8988T (cell line): ENCODE measurements around the gene ZFAND3.
A peak's percentile ranks its signal among the peaks of the same experiment; 100 is the strongest.

Source experiments
- DNase-seq: peaks from one replicate; pipeline ENCODE4 v3.0.0; 2011

Gene ZFAND3

DNA sequence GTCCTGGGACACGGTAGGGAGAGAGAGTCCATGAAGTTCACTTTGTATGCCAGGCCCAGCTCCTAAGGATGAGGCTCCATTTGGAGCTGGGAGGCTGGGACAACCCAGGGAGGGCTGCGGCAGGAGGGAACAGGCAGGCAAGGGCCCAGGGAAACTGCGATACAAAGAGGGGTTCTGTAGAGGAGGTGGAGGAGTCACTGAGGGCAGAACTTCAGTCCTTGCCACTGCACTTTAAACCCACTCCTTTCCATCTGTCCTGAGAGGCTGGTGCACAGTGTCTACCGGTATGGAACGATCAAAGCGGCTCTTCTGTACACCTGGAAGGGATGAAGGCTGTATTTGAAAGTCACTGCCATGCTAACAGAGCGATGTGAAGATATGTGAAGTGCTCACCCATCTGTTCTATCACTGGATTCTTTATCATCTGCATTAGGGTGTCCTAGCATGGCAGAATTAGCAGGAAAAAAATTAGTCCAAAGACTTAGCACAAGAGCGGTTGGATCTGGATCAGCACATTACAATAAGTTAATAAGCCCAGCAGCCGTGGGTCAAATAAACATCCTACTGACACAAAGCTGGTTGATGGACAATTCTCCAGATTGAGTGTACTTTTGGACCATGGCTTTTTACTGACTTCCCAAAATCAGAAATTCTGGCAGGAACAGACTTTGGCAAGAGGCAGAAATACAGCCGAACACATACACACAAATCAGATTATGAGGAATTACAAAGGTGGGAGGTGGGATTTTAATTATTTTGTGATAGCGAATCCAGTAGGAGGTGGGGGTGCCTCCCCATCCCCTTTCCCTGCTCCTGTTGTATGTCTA, 20.9 kb upstream of the ZFAND3 start:
- no peak for DNase-seq

DNA sequence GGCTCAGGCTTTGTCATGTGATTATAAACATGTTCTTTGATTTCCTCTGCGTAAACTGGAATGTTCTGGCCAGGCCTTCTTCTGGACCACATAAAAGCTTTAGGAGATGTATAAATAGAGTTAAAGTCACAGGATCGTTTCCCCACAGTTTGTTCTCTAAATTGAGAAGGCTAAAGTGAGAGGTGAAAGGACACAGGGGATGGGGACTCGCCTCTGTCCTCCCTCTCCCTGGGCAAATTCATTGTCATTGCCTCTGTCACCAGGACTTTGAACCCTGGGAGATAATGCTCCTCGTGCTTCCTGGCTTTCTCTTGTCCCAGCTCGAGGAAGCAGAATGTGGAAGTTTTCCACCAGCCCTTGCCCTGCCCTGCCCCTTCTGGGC, 20.3 kb upstream of the ZFAND3 start:
- DNase-seq = no peak

DNA sequence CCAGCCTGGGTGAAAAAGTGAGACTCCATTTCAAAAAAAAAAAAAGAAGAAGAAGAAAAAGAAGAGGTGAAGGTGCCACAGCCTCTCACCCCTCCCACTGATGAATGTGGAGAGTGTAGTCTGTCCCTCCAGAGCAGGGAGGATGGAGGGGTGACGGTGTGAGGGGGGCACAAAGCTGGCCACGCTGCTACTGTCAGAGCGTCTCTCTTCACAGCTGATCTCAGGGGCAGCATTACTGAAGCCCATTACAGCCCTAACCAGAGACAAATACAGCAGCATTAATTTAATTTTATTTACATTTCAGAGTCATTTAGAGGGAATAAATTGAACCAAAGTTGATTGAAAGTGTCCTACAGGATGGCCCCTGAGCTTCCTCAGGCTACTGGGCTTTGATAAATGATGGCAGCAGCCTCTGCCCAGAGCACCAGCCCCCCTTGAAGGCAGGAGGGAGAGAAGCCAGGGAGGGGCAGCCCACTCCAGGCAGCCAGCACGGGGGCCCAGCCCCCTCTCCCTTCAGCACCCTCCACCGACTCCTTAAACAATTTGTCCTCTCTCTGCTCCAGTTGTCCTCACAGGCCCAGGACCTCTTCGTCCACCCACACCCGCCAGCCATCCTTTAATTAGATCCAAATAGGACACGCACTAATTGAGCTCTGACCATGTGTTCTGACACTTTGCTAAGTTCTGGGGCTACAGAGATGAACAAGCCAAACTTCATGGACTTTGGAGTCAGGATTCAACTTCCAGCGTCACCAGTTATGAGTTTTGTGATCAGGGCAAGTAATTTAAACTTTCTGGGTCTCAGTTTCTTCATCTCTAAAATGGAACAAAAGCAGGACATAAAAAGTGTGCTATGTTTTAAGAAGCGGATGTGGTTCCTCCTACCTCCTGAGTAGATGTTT, 18.6 kb upstream of the ZFAND3 start:
- no peak for DNase-seq

DNA sequence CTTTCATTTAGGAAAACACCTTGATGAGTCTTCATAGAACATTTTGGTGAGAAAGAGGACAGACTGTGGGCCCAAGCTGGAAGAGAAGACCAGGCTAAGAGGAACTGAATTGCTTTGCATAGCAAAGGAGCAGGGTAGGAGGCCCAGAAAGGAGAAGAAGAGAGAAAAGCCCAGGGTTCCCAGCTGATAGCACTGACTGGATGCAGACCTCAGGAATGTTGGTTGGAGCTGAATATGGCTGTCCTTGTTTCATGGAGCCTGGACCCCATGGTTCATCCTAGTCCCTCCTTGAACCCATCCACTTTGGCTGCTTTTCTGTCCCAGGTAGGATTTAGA, 18.0 kb upstream of the ZFAND3 start:
- no peak for DNase-seq

DNA sequence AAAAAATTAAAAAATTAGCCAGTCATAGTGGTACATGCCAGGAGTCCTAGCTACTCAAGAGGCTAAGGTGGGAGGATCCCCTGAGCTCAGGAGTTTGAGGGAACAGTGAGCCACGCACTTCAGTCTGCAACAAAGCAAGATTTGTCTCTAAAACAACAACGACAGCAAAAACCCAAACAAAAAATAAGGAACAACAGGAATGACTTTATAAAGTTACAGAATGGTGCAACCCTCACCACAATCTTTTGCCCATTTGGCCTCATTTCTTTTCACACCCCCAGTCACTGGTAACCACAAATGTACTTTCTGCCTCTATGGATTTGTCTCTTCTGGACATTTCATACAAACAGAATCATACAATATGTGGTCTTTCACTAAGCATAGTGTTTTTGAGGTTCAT, 16.7 kb upstream of the ZFAND3 start:
- DNase-seq = no peak

DNA sequence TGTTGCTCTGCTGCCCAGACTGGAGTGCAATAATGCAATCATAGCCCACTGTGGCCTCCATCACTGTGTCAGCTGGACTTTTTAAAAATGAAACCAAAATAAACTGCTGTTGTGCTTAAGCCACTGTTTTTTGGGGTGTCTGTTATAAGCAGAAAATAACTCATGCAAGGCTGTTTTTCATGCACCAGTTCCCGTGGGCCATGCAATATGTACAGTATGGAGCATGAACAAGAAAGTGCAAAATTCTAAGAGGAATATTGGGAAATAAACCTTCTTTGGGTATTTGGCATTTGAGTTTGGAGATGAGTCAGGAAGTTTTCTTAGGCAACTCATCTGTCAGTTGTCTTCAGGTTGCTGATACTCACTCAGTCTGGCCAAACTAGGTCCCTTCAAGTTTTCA, 14.9 kb upstream of the ZFAND3 start:
- DNase-seq = no peak

DNA sequence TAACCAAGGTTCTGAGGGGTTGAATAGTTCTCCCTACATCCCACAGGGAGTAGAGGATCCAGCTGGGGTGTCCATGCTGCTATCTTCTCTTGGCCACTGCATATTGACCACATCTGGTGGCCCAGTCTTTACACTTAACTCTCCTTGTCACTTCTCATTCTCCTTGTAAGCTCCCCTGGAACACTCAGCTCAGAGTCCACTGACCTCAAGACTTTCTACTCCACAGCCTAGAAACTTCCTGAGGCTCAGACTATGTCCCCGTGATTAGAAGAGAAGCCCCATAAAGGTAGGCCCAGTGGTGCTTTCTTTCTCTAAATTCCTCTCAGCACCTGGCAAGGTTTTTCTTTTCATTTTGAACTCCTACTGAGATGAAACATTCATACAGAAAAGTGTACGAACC, 13.3 kb upstream of the ZFAND3 start:
- no peak for DNase-seq

DNA sequence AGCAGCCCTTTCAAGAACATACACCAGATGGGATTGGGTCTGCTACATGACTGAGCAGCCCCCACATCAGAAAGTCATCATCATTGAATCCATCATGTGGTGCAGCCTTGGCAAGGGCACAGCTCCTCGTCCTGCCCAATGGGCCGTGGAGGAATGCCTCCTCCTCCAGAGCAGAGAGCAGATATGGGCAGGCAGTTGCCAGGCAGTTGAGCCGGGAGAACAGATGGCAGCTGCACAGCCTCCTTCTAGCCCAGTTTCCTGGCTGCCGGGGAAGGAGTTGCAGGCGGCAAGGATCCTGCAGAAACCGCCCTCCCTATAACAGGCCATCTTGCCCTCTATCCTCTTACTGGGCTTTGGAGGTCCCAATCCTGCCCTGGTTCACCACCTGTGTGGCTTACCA, 11.9 kb upstream of the ZFAND3 start:
- no peak for DNase-seq

DNA sequence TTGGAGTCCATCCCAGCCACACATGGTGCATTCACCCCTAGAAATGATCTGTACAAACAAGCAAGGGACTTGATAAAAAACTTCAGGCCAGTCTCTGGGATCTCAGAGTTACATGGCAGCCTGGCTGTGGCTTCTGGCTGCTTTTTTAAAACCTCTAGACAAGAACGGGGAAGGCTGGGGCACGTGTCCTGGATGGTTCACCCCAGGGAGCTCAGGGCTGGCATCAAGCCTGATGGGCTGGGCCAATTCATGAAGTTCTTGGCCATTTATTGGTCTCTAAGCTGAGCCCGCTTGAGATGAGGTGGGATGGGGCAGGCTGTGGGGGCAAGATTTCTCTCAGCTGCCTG, 10.4 kb upstream of the ZFAND3 start:
- no peak for DNase-seq

DNA sequence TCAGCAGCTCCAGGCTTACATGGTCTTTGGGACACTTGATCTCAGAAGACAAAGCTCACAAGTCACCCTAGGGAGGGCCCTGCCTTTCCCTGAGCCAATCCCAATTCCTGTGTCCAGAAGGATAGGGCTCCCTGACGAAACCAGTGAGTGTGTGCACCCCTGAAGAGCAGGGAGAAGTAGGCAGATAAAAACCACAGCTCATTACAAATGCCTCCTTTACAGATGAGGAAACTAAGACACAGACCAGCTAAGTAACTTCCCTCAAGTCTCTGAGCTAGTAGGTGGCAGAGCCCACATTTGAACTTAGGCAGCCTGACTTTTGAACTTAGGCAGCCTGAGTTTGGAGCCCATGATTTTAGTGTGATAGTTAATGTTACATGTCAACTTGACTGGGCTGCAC, 6.7 kb upstream of the ZFAND3 start:
- no peak for DNase-seq

DNA sequence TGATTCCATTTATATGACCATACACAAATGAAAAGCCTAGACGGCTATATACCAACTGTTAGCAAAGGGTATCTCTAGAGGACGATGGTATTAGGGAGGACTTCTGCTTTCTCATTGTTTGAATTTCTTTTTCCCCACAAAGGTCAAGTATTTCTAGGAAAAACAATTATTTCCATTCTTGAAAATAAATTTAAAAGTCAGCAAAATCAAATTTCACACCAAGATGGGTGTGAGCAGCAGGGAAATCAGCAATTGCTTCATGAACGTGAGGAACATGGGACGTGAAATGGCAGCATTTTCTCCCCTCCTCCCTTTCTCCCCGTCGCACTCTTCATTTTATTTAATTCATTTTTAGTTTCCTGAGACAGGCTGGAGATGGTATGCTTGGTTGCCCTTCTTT, 5.2 kb upstream of the ZFAND3 start:
- DNase-seq = no peak

DNA sequence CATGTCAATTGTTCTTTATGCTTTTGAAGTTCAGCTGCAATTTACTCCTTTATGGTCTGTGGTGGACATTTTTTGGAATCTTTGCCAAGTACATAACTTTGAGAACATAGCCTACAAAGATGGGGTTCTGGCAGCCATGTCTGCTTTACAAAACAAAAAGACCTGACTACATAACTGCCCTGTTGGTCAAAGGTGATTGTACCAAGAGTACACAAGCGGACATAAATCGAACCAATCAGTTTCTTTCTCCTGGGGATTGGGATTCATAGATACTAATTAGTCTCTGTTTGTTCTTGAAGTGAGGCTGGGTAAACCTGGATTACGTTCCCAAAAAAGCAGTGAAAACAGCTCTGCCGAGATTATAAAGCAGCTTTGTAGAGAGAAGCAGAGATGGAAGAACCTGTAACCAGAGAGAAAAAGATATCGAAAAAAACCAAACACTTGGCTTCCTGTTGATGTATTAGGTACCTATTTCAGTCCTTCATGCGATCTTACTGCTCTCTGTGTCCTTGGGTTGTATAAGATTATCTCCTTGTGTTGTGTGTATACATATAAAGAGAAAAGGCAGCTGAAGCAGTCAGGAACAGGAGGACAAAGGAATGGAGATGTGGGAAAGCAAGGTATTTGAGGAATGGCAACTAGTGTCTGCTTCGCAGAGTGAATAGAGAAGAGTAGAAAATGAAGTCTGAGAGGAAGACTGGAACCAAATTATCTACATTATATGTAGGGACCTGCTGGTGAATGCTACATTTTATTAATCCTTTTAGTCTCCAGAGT, 2.7 kb upstream of the ZFAND3 start:
- no peak for DNase-seq

DNA sequence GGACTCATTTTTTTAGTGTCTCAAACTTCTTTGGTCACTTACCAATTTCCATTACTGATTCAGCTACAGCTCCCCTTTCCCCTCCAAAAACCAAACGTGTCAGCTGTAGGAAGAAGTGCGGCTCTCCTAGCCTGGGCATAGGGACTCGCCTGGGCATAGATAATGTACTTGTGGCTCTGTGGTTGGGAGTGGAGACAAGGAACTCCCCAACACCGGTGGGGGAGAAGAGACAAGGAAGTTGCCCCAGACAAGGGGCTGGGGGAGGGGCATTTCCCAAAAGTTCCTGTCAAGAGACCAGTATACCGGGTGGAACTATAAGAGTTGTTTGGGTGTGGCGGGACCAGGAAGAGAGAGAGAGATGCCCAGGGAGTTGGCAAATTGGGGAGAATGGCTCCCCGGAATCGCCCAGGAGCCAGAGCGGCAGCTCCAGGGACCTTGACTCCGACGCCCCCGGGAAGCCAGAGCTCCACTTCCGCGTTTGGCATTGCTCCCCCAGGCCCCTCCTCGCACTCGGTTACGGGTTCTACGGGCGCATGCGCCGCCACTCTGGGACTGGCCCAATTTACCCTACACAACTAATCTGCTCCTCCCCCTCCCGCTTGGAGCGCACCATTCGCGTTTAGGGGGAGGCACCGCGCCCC, 871 bp upstream of the ZFAND3 start:
- DNase-seq = peak; percentile 82

DNA sequence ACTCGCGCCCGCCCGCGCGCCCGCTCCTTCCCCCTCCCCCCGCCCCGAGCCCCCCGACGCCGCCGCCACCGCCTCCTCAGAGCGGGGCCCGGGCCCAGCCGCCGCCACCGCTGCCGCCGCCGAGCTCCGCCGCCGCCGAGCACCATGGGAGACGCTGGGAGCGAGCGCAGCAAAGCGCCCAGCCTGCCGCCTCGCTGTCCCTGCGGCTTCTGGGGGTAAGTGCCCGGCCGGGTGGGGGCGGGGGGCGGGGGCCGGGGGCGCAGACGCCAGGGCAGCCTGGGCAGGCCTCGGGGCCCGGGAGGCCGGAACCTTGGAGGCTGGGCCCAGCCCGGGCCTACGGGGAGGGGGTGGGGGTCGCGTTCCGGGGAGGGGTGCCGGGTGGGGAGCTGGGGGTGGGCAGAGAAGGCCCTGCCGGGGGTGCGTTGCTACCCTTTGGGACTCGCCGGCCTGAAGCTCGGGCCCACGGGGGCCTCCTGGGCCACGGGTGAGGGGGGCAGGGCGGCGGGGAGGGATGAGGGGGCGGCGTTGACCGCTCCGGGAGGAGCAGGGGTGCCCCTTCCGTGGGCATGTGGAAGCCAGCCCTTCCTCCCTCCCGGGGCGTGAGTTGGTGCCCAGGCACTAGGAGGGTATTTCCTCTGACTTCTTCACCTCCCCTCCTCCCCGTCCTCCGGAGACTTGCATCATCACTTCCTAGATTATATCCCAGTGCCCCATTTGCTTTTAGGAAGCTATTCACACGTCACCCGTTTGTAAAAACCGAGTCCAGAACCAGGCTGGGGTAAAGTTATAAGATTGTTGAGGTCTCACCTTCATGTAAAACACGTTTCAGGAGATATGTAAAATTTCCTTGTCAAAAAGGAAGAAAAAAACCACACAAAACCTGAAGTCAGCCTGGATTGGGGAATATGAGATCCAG, 533 bp downstream of the ZFAND3 start:
- DNase-seq = peak; percentile 48

DNA sequence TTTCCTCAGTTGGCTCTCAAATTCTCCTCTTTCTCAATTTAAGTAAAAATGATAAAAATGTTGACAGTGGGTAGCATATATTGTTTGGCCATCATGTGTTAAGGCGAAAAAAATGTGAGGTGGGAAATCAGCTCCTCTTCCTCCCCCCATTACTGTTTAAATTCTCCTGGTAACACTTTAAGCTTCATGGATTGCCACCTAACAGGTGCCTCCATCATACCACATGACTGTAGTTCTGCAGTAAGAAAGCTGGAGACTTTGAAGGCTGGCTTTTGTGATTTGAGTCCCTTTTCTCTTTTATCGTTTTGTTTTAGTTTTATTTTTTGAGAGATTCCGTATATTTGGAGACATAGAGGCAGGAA, 1.2 kb downstream of the ZFAND3 start:
- DNase-seq = no peak

DNA sequence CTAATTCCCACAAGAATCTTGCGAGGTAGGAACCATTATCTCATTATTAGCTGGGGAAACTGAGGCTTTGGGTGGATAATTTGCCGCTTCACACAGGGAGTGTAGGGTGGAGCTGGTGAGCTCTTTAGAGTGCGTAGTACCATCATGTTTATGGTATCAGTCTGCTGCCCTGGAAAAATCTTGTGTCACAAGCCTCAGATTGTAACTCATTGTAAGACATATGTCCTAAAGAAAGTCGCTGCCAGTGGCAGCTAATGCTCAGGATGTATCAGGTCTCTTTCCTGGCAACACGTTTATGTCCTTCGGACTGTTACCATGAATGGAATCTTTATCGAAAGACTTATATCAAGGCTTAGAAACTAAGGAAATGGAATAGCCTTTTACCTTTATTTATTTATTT, 1.9 kb downstream of the ZFAND3 start:
- no peak for DNase-seq

DNA sequence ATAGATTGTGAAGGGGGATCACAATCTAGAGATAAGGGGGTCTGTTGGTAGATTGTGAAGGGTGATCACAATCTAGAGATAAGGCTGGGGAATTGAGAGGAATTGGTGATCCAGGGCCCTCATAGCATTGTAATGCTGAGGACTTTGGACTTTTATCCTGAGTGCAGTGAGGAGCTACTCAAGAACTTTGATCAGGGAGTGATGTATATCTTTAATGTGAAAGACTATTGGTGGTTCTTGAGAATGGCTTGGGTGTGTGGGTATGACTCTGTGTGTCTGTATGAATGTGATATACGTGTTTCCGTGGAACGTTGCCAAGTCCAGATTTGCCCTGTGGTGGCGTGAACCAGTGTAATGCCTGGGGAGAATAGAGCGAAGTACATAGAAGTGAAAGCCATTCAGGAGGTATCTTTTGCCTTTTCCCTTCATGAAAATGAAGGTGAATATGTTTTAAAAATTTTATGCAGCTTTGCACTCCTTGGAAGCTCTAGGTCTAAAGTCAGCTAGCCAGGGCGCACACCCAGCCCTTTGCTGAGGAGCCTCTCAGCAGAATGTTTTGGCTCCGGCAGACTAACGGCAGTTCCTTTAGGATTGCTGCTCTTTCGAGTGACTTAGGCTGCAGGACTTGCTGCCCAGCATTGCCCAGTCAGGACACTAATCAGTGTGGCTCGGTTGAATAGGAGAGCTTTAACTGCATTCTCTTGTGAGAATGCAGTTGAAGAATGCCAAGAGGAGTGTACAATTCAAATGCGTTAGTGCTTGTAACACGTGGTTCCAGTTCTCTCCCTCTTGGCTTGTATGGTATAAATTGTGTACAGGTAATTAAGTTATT, 3.5 kb downstream of the ZFAND3 start:
- DNase-seq = no peak

DNA sequence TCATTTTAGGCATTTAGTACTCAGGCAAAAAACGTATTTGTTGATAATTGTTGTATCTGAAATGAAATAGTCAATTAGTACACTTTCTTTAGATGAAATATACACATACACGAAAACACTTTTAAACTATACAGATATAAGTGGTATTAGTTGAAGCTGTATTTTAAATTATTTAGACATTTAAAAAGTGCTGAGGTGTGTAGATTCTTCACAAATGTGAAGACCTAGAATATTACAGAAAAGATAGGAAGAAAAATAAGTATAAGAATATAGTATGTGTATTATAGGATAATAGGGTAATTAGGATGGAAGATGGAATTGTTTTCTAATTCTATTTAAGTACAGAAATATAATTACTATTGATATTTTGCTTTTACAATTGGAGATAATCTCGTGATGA, 4.6 kb downstream of the ZFAND3 start:
- no peak for DNase-seq

DNA sequence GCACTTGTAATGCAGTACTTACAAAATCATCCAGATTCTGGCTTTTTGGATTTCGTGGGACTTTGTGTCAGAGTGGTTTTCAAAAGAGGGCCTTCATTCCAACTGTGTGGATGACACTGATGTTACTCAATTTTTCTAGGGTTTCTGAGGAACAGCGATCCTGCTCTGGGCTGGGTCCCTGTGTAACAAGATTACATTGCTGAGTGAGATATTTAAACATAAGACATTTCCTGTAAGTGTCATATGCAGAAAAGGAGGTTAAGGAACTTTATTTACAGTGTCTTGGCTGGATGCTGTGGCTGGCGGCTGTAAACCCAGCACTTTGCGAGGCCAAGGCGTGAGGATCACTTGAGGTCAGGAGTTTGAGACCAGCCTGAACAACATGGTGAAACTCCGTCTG, 6.7 kb downstream of the ZFAND3 start:
- DNase-seq = no peak

DNA sequence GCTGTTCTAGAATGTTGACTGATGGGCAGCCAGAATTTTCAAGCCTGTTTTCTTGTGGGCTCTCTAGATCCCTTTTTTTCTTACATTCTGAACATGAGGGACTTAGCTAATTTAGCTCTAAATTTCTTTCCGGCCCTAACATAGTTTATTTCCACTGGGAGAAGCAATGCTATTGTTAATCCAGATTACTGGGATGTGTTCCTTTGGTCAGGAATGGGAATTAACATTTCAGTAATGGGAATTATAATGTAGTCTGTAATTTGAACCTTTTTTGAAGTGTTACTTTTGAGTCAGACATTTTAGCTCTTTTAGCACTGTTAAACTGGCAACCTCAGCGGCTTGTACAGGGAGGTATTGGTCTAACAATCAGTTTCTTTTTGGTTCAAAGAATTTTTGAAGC, 7.5 kb downstream of the ZFAND3 start:
- DNase-seq = no peak

DNA sequence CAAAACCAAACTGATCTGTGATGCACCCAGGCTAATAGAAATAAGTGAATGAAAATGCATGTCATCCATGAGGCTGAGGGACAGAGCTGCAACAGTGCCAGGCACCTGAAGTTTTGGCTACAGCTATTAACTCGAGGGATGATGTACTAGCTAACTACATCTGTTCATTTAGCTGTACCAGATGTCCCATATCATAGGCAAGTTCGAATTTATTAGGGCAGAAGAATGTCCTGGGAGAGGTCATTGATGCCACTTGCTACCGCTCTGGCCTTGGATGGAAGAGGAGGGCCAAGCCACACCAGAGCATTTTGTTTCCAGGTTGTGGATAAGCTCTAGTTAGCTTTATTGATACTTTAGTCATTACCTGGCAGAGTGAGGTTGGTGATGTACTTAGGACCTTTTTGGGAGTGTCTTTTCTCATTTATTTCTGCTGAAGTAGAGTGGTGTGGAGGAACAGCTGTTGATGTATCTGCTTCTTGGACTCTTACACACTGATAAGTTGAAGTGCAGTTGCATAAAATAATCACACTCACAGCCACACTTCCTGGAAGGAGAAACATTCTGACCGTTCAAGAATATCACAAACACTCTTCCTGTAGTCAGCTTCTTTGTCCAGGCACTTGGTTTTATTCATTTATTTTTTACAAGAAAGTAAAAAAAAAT, 8.2 kb downstream of the ZFAND3 start:
- no peak for DNase-seq
